Nephron progenitor cell (in vitro differentiated cells): ENCODE data around the gene MAPK12.

Experiments
- DNase-seq: peaks from one replicate; pipeline ENCODE4 v3.0.0; 2021
- H3K27ac Mint-ChIP-seq: 2 replicates; pipeline ENCODE4 v1.8.0; 2021; ENCODE audit warnings: mild to moderate bottlenecking, moderate library complexity, mixed read lengths
- H3K27me3 Mint-ChIP-seq: 2 replicates; pipeline ENCODE4 v1.8.0; 2021; ENCODE audit warnings: mild to moderate bottlenecking, low read depth, mixed read lengths; ENCODE audit not compliant: poor library complexity
- H3K36me3 Mint-ChIP-seq: 2 replicates; pipeline ENCODE4 v1.8.0; 2021; ENCODE audit warnings: low read depth, mixed read lengths
- H3K4me1 Mint-ChIP-seq: 2 replicates; pipeline ENCODE4 v1.8.0; 2021; ENCODE audit warnings: mixed read lengths
- H3K4me3 Mint-ChIP-seq: 2 replicates; pipeline ENCODE4 v1.8.0; 2021; ENCODE audit warnings: mild to moderate bottlenecking, moderate library complexity, mixed read lengths
- H3K9me3 Mint-ChIP-seq: 2 replicates; pipeline ENCODE4 v1.8.0; 2021; ENCODE audit warnings: mild to moderate bottlenecking, moderate library complexity, mixed read lengths
- CTCF ChIP-seq: fragments of 200-600 bp; sonication (generic); IDR thresholded peaks from 2 replicates; pipeline ENCODE4 v1.5.0; 2021; ENCODE audit warnings: antibody characterized with exemption

Gene MAPK12

GRCh38 chr22:50264104-50264745, 2.7 kb upstream of the MAPK12 start:
- H3K27ac Mint-ChIP-seq: no peak overlapping the region
- no peaks in the 10 kb centered on the region for H3K36me3 Mint-ChIP-seq
- no peak for TF ChIP-seq CTCF
- H3K9me3 Mint-ChIP-seq: no peaks in the 10 kb centered on the region
- H3K27me3 Mint-ChIP-seq: peaks cover 29% of the 10 kb centered on the region
- H3K4me3 Mint-ChIP-seq: no peak overlapping the region
- no peak for DNase-seq
- H3K4me1 Mint-ChIP-seq: peaks cover 19% of the 10 kb centered on the region

- Mint-ChIP-seq H3K9me3 (no peaks in the 10 kb centered on the region), H3K27me3 (peaks cover 18% of the 10 kb centered on the region), H3K4me3 (no peak overlapping the region), H3K27ac (no peak overlapping the region), H3K4me1 (peaks cover 28% of the 10 kb centered on the region), H3K36me3 (no peaks in the 10 kb centered on the region)
- no peak for TF ChIP-seq CTCF
- no peak for DNase-seq
These were observed 1.6 kb upstream of the MAPK12 start for GRCh38 chr22:50262973-50263617.

- TF ChIP-seq CTCF: no peak
These were observed 1.0 kb upstream of the MAPK12 start for GRCh38 chr22:50262460-50262911.

GRCh38 chr22:50260801-50261614, 475 bp downstream of the MAPK12 start:
- TF ChIP-seq CTCF: no peak
- Mint-ChIP-seq H3K27ac (no peak overlapping the region), H3K4me1 (peaks cover 40% of the 10 kb centered on the region), H3K27me3 (peaks cover 6% of the 10 kb centered on the region), H3K36me3 (no peaks in the 10 kb centered on the region), H3K9me3 (no peaks in the 10 kb centered on the region), H3K4me3 (peak overlapping the region; percentile 64)
- peak; percentile 68 for DNase-seq

More at GRCh38 chr22:50262460-50262911, 1.0 kb upstream of the MAPK12 start:
- Mint-ChIP-seq H3K36me3 (no peaks in the 10 kb centered on the region), H3K27me3 (peaks cover 12% of the 10 kb centered on the region), H3K4me3 (peak overlapping the region; percentile 75), H3K4me1 (peaks cover 34% of the 10 kb centered on the region), H3K9me3 (no peaks in the 10 kb centered on the region), H3K27ac (no peak overlapping the region)
- DNase-seq: no peak

- peak overlapping the region; percentile 64 for H3K4me3 Mint-ChIP-seq
- no peaks in the 10 kb centered on the region for H3K9me3 Mint-ChIP-seq
- no peaks in the 10 kb centered on the region for H3K36me3 Mint-ChIP-seq
- peaks cover 40% of the 10 kb centered on the region for H3K4me1 Mint-ChIP-seq
- no peak for DNase-seq
- TF ChIP-seq CTCF: no peak
- peaks cover 5% of the 10 kb centered on the region for H3K27me3 Mint-ChIP-seq
- no peak overlapping the region for H3K27ac Mint-ChIP-seq
These were observed 1.1 kb downstream of the MAPK12 start for GRCh38 chr22:50260434-50260800.
